Measurements from ENCODE around the gene ZBTB20.

Gene ZBTB20

GRCh38 chr3:115089481-115089880 is 57.6 kb downstream of the ZBTB20 start:
- DNase-seq (ENCODE audit: low read depth in 3 of 3): no peak

GRCh38 chr3:115087512-115087911 is 59.6 kb downstream of the ZBTB20 start:
- no peak for DNase-seq (ENCODE audit: low read depth in 3 of 3)

- DNase-seq (ENCODE audit: low read depth in 3 of 3): no peak
Measured at GRCh38 chr3:115086344-115086743, 60.7 kb downstream of the ZBTB20 start.

GRCh38 chr3:115085197-115085865 is 61.8 kb downstream of the ZBTB20 start:
- DNase-seq (ENCODE audit: low read depth in 3 of 3): no peak

GRCh38 chr3:115084686-115085085 is 62.4 kb downstream of the ZBTB20 start:
- DNase-seq (ENCODE audit: low read depth in 3 of 3): no peak

- no peak for DNase-seq (ENCODE audit: low read depth in 3 of 3)
Measured at GRCh38 chr3:115082260-115082659, 64.8 kb downstream of the ZBTB20 start.

- no peak for DNase-seq (ENCODE audit: low read depth in 3 of 3)
Measured at GRCh38 chr3:115081444-115081843, 65.6 kb downstream of the ZBTB20 start.

- DNase-seq (ENCODE audit: low read depth in 3 of 3): no peak
Measured at GRCh38 chr3:115077501-115078250, 69.4 kb downstream of the ZBTB20 start.

- DNase-seq (ENCODE audit: low read depth in 3 of 3): no peak
Measured at GRCh38 chr3:115074502-115074901, 72.6 kb downstream of the ZBTB20 start.

GRCh38 chr3:115072265-115073021 is 74.6 kb downstream of the ZBTB20 start:
- no peak for DNase-seq (ENCODE audit: low read depth in 3 of 3)

- DNase-seq (ENCODE audit: low read depth in 3 of 3): no peak
Measured at GRCh38 chr3:115071601-115072000, 75.5 kb downstream of the ZBTB20 start.

GRCh38 chr3:115071166-115071565 is 75.9 kb downstream of the ZBTB20 start:
- DNase-seq (ENCODE audit: low read depth in 3 of 3): no peak

- DNase-seq (ENCODE audit: low read depth in 3 of 3): no peak
Measured at GRCh38 chr3:115068799-115069198, 78.3 kb downstream of the ZBTB20 start.

- no peak for DNase-seq (ENCODE audit: low read depth in 3 of 3)
Measured at GRCh38 chr3:115062412-115062956, 84.6 kb downstream of the ZBTB20 start.

- no peak for DNase-seq (ENCODE audit: low read depth in 3 of 3)
Measured at GRCh38 chr3:115062009-115062408, 85.1 kb downstream of the ZBTB20 start.

- DNase-seq (ENCODE audit: low read depth in 3 of 3): no peak
Measured at GRCh38 chr3:115052906-115053305, 94.2 kb downstream of the ZBTB20 start.

GRCh38 chr3:115042351-115042750 is 104.7 kb downstream of the ZBTB20 start:
- DNase-seq (ENCODE audit: low read depth in 3 of 3): no peak

GRCh38 chr3:115040673-115041286 is 106.3 kb downstream of the ZBTB20 start:
- no peak for DNase-seq (ENCODE audit: low read depth in 3 of 3)

- DNase-seq (ENCODE audit: low read depth in 3 of 3): no peak
Measured at GRCh38 chr3:115040246-115040645, 106.8 kb downstream of the ZBTB20 start.

GRCh38 chr3:115038817-115039216 is 108.3 kb downstream of the ZBTB20 start:
- DNase-seq (ENCODE audit: low read depth in 3 of 3): no peak

GRCh38 chr3:115022835-115023398 is 124.2 kb downstream of the ZBTB20 start:
- DNase-seq (ENCODE audit: low read depth in 3 of 3): no peak

- DNase-seq (ENCODE audit: low read depth in 3 of 3): no peak
Measured at GRCh38 chr3:115022199-115022598, 124.9 kb downstream of the ZBTB20 start.

Data from stimulated activated CD4-positive, alpha-beta T cell treated with anti-CD3 and anti-CD28 coated beads, TNF-alpha, amount 100 ng/mL, for 4 hours (primary cell).